ENCODE results near the gene THOC2. TPM values are rescaled to one million over a fixed set of nuclear protein-coding genes. Genes with fewer than 3 reads are reported as not detected.

THOC2 gene
- total and polyA plus RNA-seq, 11 donors, result 16.4 to 35.6 (median 24.1) TPM

DNA sequence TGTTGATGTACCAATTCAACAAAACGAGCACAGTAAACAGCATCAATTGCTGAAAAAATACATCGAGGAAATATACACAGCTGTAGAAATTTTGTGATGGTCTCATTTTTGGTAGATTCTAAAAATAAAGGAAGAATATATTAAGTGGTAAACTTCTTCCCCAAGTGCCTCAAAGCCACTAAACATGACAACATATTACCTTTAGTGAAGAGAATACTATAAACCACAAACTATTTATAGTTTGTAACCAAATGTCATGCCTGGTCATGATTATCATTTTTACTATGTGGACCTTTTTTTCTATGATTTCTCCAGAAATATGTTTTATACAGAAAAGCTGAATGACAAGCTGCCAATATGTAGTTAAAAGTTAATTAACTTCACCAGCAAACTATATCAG is 106.9 kb downstream of the THOC2 start:
- no peak for DNase-seq
- H3K9me3 ChIP-seq, result no peaks in the 10 kb centered on the region
- no peaks in the 10 kb centered on the region for H3K4me1 ChIP-seq
- H3K4me3 ChIP-seq, result no peak overlapping the region
- intact Hi-C loops (cut with DNase I), result no loop called here
- no peaks in the 10 kb centered on the region for H3K27me3 ChIP-seq
- TF ChIP-seq, protein P1, sequence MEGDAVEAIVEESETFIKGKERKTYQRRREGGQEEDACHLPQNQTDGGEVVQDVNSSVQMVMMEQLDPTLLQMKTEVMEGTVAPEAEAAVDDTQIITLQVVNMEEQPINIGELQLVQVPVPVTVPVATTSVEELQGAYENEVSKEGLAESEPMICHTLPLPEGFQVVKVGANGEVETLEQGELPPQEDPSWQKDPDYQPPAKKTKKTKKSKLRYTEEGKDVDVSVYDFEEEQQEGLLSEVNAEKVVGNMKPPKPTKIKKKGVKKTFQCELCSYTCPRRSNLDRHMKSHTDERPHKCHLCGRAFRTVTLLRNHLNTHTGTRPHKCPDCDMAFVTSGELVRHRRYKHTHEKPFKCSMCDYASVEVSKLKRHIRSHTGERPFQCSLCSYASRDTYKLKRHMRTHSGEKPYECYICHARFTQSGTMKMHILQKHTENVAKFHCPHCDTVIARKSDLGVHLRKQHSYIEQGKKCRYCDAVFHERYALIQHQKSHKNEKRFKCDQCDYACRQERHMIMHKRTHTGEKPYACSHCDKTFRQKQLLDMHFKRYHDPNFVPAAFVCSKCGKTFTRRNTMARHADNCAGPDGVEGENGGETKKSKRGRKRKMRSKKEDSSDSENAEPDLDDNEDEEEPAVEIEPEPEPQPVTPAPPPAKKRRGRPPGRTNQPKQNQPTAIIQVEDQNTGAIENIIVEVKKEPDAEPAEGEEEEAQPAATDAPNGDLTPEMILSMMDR (IDR thresholded peaks at IDR 0.05), result no peak
- TF ChIP-seq POLR2A (IDR thresholded peaks at IDR 0.05), result no peak
- 68 to 98% (median 82%) methylated on average over 2 of the region's 2 CpGs for WGBS, 4 donors
- H3K36me3 ChIP-seq, result peaks cover 0 to 91% (median 44%) of the 10 kb centered on the region in 9 donors
- no peak overlapping the region for H3K27ac ChIP-seq
- ATAC-seq, result no peak

DNA sequence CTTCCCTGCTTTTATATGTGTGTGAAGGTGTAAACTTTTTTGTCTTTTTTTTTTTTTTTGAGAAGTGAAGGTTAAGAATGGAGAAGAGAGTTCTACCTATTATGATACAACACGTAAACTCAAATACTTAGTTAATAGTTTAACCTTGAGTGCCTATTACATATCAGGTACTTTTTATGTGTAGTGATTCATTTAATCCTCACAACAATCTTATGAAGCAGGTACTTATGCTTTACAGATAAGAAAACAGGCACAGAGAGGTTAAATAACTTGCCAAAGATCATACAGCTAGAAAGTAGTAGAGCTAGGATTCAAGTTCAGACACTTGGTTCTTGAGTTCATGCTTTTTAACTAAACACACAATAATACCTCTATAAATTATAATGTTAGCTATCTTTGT is 107.4 kb downstream of the THOC2 start:
- H3K9me3 ChIP-seq, result no peaks in the 10 kb centered on the region
- DNase-seq (no peak), ATAC-seq (no peak)
- WGBS, 4 donors, result 80 to 100% (median 95%) methylated on average over 1 of the region's 1 CpG
- H3K27ac ChIP-seq, result no peak overlapping the region
- H3K27me3 ChIP-seq, result no peaks in the 10 kb centered on the region
- H3K4me1 ChIP-seq, result no peaks in the 10 kb centered on the region
- intact Hi-C loops (cut with DNase I), result no loop called here
- no peak overlapping the region for H3K4me3 ChIP-seq
- H3K36me3 ChIP-seq, result peaks cover 0 to 91% (median 46%) of the 10 kb centered on the region in 9 donors
- TF ChIP-seq, protein P1 (IDR thresholded peaks at IDR 0.05), result no peak
- no peak for TF ChIP-seq POLR2A (IDR thresholded peaks at IDR 0.05)

DNA sequence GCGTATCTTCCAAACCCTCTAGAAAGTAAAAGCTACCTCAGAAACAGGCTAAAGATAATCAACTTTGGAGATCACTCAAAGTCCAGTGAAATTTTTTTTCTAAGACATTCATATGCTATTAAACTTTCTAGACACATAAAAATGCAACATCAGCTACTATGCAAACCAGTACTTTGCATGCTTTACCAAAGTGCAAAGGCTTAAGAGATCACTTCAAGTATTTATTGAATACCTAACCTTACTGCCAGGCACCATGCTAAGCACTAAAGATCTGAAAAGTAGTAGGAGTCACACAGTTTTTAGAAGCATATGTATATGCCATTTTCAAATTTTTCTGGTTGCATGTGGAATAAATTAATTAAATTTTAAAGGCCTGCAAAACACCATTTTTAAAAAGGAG is 115.8 kb downstream of the THOC2 start:
- intact Hi-C loops (cut with DNase I), result no loop called here
- 81 to 100% (median 92%) methylated on average over 1 of the region's 1 CpG for WGBS, 4 donors
- TF ChIP-seq, protein P1 (IDR thresholded peaks at IDR 0.05), result no peak
- no peak for TF ChIP-seq POLR2A (IDR thresholded peaks at IDR 0.05)

DNA sequence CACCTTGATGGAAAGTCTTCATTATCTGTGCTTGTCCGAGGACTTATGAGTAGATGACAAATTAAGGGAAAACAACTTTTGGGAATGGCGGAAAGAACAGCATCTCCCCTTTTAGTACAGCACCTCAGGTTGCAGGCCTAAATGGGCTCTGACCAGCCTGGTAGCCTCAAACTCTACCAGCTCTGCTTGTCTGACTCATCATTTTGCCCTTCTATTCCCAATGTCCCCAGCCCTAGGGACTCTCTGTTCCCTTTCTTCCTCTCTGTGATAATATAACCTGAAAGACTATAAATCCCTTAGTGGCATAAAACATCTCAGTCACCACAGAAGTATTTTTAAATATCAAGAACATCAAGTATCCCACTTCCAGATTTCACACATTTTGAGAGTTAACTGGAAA is 121.9 kb downstream of the THOC2 start:
- WGBS, 4 donors, result 70 to 82% (median 78%) methylated on average over 2 of the region's 2 CpGs
- Histone ChIP-seq H3K9me3 (no peaks in the 10 kb centered on the region), H3K36me3 (peaks cover 0 to 65% (median 29%) of the 10 kb centered on the region in 9 donors), H3K27ac (no peak overlapping the region), H3K4me3 (no peak overlapping the region), H3K4me1 (no peaks in the 10 kb centered on the region), H3K27me3 (no peaks in the 10 kb centered on the region)
- ATAC-seq (peak in 2 of 4 donors; percentile 53 to 64), DNase-seq (no peak)
- TF ChIP-seq, protein P1 (IDR thresholded peaks at IDR 0.05), result no peak
- no peak for TF ChIP-seq POLR2A (IDR thresholded peaks at IDR 0.05)
- intact Hi-C loops (cut with DNase I), result no loop called here

More for the DNA sequence above, 115.8 kb downstream of the THOC2 start:
- H3K27ac ChIP-seq, result no peak overlapping the region
- no peaks in the 10 kb centered on the region for H3K27me3 ChIP-seq
- peaks cover 0 to 69% (median 35%) of the 10 kb centered on the region in 9 donors for H3K36me3 ChIP-seq
- H3K9me3 ChIP-seq, result no peaks in the 10 kb centered on the region
- ATAC-seq (no peak), DNase-seq (no peak)
- H3K4me3 ChIP-seq, result no peak overlapping the region
- H3K4me1 ChIP-seq, result no peaks in the 10 kb centered on the region

All from heart left ventricle (tissue), 16 donors.